GM18951 (cell line): ENCODE measurements around the gene PHF12.
A peak's percentile ranks its signal among the peaks of the same experiment; 100 is the strongest.
"Not testable (repeated sequence)": the region's sequence is repeated elsewhere in the genome, so short reads cannot be mapped to it uniquely, and the experiment has no call there.

Experiments used
- POLR2A ChIP-seq: IDR thresholded peaks from 4 replicates; pipeline ENCODE4 v1.6.1; 2011; ENCODE audit warnings: mild to moderate bottlenecking; ENCODE audit not compliant: insufficient read length, insufficient read depth; ENCODE audit errors: extremely low read depth
- in situ Hi-C: fragments of 300-500 bp; cut with MboI; formaldehyde crosslinking; loops from one replicate; pipeline ENCODE4 v1.12.0; 2022; ENCODE audit warnings: low sequenced_read_pairs, mixed read lengths, inconsistent platforms; ENCODE audit not compliant: unreplicated experiment

The PHF12 gene

GRCh38 chr17:28904800-28905199, 46.5 kb downstream of the PHF12 start:
- in situ Hi-C loops: no loop called here

GRCh38 chr17:28903546-28903841, 47.8 kb downstream of the PHF12 start:
- in situ Hi-C loops: not testable (repeated sequence)

More at GRCh38 chr17:28904800-28905199, 46.5 kb downstream of the PHF12 start:
- TF ChIP-seq POLR2A: no peak

- peak; percentile 37 for TF ChIP-seq POLR2A
- in situ Hi-C loops: no loop called here
Measured at GRCh38 chr17:28902819-28903545, 48.3 kb downstream of the PHF12 start, which contains the start of gene DHRS13. Gene DHRS13, minus strand, starts transcription at chr17:28903079. Its CDS starts 135 bp downstream, at chr17:28902944.

GRCh38 chr17:28901866-28902818, 49.2 kb downstream of the PHF12 start:
- TF ChIP-seq POLR2A: no peak
- in situ Hi-C loops: no loop called here

GRCh38 chr17:28900986-28901726, 50.2 kb downstream of the PHF12 start:
- TF ChIP-seq POLR2A: no peak

GRCh38 chr17:28899212-28899815, 52.0 kb downstream of the PHF12 start:
- no peak for TF ChIP-seq POLR2A
- in situ Hi-C loops: no loop called here

More at GRCh38 chr17:28900986-28901726, 50.2 kb downstream of the PHF12 start:
- in situ Hi-C loops: no loop called here

GRCh38 chr17:28898527-28898955, 52.8 kb downstream of the PHF12 start:
- in situ Hi-C loops: no loop called here
- TF ChIP-seq POLR2A: no peak

- in situ Hi-C loops: no loop called here
- peak; percentile 17 for TF ChIP-seq POLR2A
Measured at GRCh38 chr17:28897769-28898526, 53.4 kb downstream of the PHF12 start.

GRCh38 chr17:28896884-28897768, 54.2 kb downstream of the PHF12 start, which contains the start of gene FLOT2:
Gene FLOT2, minus strand, starts transcription at chr17:28897733. Its CDS starts 159 bp downstream, at chr17:28897574.
- peak; percentile 53 for TF ChIP-seq POLR2A
- in situ Hi-C loops: no loop called here

GRCh38 chr17:28896491-28896883, 54.8 kb downstream of the PHF12 start:
- in situ Hi-C loops: no loop called here
- no peak for TF ChIP-seq POLR2A

GRCh38 chr17:28895794-28896447, 55.4 kb downstream of the PHF12 start:
- TF ChIP-seq POLR2A: no peak
- in situ Hi-C loops: no loop called here

GRCh38 chr17:28893248-28894183, 57.8 kb downstream of the PHF12 start:
- in situ Hi-C loops: not testable (repeated sequence)
